ENCODE measurements around the gene TMEM51. TPM values are rescaled to one million over a fixed set of nuclear protein-coding genes. Genes with fewer than 3 reads are reported as not detected.

Gene TMEM51
- total and polyA plus RNA-seq, 9 donors: 9.4 to 38.5 (median 23.0) TPM

DNA sequence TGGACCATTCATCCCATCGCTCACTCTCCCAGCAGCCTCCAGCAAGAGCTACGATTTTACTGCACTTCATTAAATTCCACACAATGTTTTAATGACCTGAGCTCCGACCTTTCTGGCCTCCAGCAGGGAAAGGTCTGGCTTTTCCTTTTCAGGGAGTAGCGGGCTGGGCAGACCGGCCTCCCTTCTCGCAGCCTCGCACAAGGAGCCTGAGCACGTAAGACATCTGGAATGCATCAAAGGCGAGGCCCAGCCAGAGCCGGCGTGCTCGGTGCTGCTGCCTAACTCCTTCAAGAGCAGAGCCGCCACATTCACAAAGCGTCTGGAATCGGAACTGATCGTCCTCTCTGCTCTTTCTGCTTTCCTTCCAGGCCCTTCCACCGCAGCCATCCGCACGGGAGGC lies 61.0 kb downstream of the TMEM51 start:
- no peak overlapping the region for H3K4me3 ChIP-seq
- intact Hi-C loops (cut with DNase I): loop anchor here in 2 of 4 donors (5.0 kb wide), 2 partner anchors 57 to 62 kb away; partner anchors contain the start of gene TMEM51 (in 1 of the 2)
- H3K27ac ChIP-seq: peak overlapping the region; percentile 26 to 86
- TF ChIP-seq EP300 (IDR thresholded peaks at IDR 0.05): no peak
- TF ChIP-seq, protein P1, sequence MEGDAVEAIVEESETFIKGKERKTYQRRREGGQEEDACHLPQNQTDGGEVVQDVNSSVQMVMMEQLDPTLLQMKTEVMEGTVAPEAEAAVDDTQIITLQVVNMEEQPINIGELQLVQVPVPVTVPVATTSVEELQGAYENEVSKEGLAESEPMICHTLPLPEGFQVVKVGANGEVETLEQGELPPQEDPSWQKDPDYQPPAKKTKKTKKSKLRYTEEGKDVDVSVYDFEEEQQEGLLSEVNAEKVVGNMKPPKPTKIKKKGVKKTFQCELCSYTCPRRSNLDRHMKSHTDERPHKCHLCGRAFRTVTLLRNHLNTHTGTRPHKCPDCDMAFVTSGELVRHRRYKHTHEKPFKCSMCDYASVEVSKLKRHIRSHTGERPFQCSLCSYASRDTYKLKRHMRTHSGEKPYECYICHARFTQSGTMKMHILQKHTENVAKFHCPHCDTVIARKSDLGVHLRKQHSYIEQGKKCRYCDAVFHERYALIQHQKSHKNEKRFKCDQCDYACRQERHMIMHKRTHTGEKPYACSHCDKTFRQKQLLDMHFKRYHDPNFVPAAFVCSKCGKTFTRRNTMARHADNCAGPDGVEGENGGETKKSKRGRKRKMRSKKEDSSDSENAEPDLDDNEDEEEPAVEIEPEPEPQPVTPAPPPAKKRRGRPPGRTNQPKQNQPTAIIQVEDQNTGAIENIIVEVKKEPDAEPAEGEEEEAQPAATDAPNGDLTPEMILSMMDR (IDR thresholded peaks at IDR 0.05): no peak
- TF ChIP-seq POLR2A (IDR thresholded peaks at IDR 0.05): no peak
- H3K36me3 ChIP-seq: no peaks in the 10 kb centered on the region
- peaks cover 37% of the 10 kb centered on the region for H3K4me1 ChIP-seq (ENCODE audit: insufficient read depth)
- DNase-seq: peak; percentile 81 to 91 (median 83)
- no peaks in the 10 kb centered on the region for H3K9me3 ChIP-seq
- H3K27me3 ChIP-seq: no peaks in the 10 kb centered on the region
- 5 to 7% (median 5%) methylated on average over 19 of the region's 19 CpGs for WGBS, 3 donors

DNA sequence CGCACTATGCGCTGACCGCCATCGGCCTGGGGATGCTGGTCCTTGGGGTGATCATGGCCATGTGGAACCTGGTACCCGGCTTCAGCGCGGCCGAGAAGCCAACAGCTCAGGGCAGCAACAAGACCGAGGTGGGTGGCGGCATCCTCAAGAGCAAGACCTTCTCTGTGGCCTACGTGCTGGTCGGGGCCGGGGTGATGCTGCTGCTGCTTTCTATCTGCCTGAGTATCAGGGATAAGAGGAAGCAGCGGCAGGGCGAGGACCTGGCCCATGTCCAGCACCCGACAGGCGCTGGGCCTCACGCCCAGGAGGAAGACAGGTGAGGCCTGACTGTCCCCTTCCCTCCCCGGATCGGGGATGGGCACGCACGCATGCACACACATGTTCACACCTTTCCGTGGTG lies 61.6 kb downstream of the TMEM51 start:
- Histone ChIP-seq H3K9me3 (no peaks in the 10 kb centered on the region), H3K4me1 (ENCODE audit: insufficient read depth) (peaks cover 33% of the 10 kb centered on the region), H3K36me3 (no peaks in the 10 kb centered on the region), H3K27me3 (no peaks in the 10 kb centered on the region), H3K27ac (peak overlapping the region; percentile 26 to 86), H3K4me3 (no peak overlapping the region)
- WGBS, 3 donors: 39 to 54% (median 47%) methylated on average over 21 to 23 of the region's 23 CpGs
- intact Hi-C loops (cut with DNase I): no loop called here
- DNase-seq: peak; percentile 27 to 66 (median 49)
- TF ChIP-seq POLR2A (IDR thresholded peaks at IDR 0.05) (no peak), EP300 (IDR thresholded peaks at IDR 0.05) (no peak)
- TF ChIP-seq, protein P1 (IDR thresholded peaks at IDR 0.05): no peak

DNA sequence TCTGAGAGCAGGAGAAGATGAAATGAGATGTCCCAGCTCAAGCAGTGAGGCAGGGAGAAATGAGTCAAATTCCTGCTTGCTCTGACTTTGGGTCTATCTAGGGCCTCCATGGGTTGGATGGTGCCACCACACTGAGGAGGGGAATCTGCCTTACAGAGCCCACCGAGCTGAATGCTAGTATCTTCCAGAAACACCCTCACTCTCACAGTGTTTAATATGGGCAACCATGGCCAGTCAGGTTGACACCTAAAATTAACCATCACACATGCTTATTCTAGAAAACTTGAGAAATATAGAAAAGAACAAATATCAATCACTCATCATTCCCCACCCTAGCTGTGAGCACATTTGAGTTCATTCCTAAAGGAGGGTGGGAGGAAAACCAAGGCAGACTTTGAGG lies 64.1 kb downstream of the TMEM51 start:
- Histone ChIP-seq H3K27me3 (no peaks in the 10 kb centered on the region), H3K4me1 (ENCODE audit: insufficient read depth) (peaks cover 23% of the 10 kb centered on the region), H3K9me3 (no peaks in the 10 kb centered on the region), H3K36me3 (no peaks in the 10 kb centered on the region), H3K27ac (no peak overlapping the region), H3K4me3 (no peak overlapping the region)
- 85 to 98% (median 95%) methylated on average over 1 of the region's 1 CpG for WGBS, 3 donors
- intact Hi-C loops (cut with DNase I): no loop called here
- DNase-seq: peak in 1 of 5 donors; percentile 3
- TF ChIP-seq, protein P1 (IDR thresholded peaks at IDR 0.05): no peak
- no peak for TF ChIP-seq EP300 (IDR thresholded peaks at IDR 0.05)
- no peak for TF ChIP-seq POLR2A (IDR thresholded peaks at IDR 0.05)

DNA sequence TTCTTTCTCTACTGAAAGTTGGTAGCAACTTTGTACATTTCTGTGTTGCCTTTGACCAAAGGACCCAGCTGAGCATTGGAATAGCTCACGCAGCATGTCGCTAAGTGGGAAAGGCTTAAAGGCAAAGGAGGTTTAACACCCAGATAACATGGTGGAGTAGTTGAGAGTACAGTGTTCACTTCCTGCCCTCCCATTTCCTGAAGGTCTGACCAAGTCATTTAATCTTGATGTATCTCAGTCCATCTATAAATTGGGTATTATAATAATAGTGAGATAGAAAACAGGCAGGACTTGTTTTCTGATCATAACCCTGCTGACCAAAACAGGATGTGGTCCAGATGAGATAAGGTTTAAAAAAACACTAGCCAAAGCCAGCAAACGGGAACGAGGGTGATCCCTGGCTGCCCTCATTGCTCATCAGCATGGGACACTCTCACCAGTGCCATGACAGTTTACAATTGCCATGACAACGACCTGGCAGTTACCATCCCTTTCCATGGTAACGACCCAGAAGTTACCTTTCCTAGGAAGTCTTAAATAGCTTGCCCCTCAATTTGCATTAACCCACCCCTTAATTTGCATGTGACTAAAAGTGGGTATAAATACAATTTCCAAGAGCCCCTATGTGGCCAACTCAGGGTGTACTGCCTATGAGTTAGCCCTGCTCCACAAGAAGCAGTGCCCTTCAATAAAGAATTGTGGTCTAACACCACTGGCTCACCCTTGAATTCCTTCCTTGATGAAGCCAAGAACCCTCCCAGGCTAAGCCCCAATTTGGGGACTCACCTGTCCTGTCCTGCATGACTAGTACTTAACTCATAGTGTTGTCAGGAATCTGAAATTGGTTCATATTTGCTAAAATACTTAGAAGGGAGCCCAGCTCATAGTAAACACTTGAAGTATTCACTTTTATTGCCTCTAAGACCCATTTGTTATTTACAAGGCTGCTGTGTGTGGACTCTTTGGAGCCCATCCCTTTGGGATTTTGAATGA lies 65.0 kb downstream of the TMEM51 start:
- H3K4me3 ChIP-seq: no peak overlapping the region
- no peaks in the 10 kb centered on the region for H3K36me3 ChIP-seq
- peaks cover 19% of the 10 kb centered on the region for H3K4me1 ChIP-seq (ENCODE audit: insufficient read depth)
- no peak overlapping the region for H3K27ac ChIP-seq
- intact Hi-C loops (cut with DNase I): no loop called here
- H3K27me3 ChIP-seq: no peaks in the 10 kb centered on the region
- WGBS, 3 donors: 63 to 64% (median 63%) methylated on average over 6 of the region's 6 CpGs
- TF ChIP-seq, protein P1 (IDR thresholded peaks at IDR 0.05): no peak
- TF ChIP-seq POLR2A (IDR thresholded peaks at IDR 0.05) (no peak), EP300 (IDR thresholded peaks at IDR 0.05) (no peak)
- no peaks in the 10 kb centered on the region for H3K9me3 ChIP-seq
- peak in 1 of 5 donors; percentile 58 for DNase-seq
